ENCODE data around the gene TMEFF1.
"Not testable (repeated sequence)": the region's sequence is repeated elsewhere in the genome, so short reads cannot be mapped to it uniquely, and the experiment has no call there.

- TF ChIP-seq POLR2A, CTCF, POLR2AphosphoS5, EP300 (IDR thresholded peaks at IDR 0.05): not testable (repeated sequence)
These were observed 32.5 kb upstream of the TMEFF1 start for GRCh38 chr9:100440487-100440886.

Measured in gastroesophageal sphincter (tissue), 3 donors.